ENCODE measurements around the gene CFAP65. TPM values are rescaled to one million over a fixed set of nuclear protein-coding genes. Genes with fewer than 3 reads are reported as not detected.

The CFAP65 gene
- polyA plus RNA-seq, 3 donors = not detected

DNA sequence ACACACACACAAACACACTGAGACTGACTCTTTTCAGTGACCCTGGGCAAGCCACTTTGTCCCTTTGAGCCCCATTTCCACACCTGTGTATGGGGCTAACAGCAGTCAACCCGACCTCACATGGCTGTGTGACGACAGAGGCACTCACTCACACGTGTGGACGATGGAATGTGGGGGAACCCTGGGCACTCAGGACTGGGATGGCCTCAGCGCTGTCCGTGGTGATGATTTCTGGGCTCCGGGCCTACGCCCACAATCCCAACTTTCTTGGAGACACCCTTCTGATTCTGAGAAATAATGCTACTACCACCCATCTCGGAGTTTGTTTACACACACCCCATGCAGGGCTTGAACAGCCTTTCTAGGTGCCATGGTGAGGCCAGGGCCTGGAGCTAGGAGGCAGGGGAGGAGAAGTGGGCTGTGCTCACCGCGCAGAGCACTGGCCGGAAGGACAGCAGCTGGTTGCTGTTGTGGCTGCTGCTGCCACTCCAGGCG is 49.6 kb downstream of the CFAP65 start:
- 5% methylated on average over 8 of the region's 13 CpGs for WGBS (ENCODE audit: insufficient coverage)
- peaks cover 91 to 100% (median 95%) of the 10 kb centered on the region in 3 donors for H3K27me3 Mint-ChIP-seq (ENCODE audit: low read depth in 3 of 3)

DNA sequence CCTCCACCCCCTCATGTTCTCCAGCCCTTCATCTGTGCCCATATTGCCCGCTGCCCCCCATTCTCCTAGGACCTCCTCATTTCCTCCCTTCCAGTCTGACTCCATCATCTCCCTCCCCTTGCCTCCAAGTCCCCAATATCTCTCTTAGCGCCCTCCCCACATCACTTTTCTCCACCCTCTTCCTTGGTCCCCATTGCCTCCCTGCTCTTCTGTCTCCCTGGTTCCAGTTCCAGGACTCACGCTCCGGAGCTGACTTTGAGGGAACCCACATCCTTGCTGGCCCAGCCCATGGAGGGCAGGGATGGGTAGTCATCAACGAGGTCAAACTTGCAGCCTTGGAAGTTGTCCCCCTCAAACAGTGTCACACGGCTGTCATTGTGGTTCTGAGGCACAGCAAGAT is 50.7 kb downstream of the CFAP65 start:
- Histone ChIP-seq H3K9me3 (replicated peaks in 1 of 2; ENCODE audit: control insufficient read depth in 1 of 2, insufficient read depth in 1 of 2, low read length in 2 of 2) (peaks cover 5 to 52% of the 10 kb centered on the region in 2 donors), H3K27ac (ENCODE audit: low read depth in 1 of 2, low read length in 2 of 2) (no peak overlapping the region), H4K20me1 (ENCODE audit: insufficient read depth, low read length) (no peaks in the 10 kb centered on the region), H3K27me3 (ENCODE audit: control insufficient read depth in 2 of 2, insufficient read depth in 2 of 2, low read length in 2 of 2) (peaks cover 88 to 100% of the 10 kb centered on the region in 2 donors), H3K36me3 (replicated peaks in 1 of 2; ENCODE audit: control insufficient read depth in 1 of 2, insufficient read depth in 2 of 2, low read length in 2 of 2) (no peaks in the 10 kb centered on the region), H3K79me2 (ENCODE audit: insufficient read depth, low read length) (no peaks in the 10 kb centered on the region), H3K4me1 (ENCODE audit: control insufficient read depth in 1 of 2, insufficient read depth in 2 of 2, low read length in 2 of 2) (peaks cover 0 to 8% of the 10 kb centered on the region in 2 donors), H3K4me2 (replicated peaks; ENCODE audit: extremely low read depth, low read length, poor library complexity, severe bottlenecking) (no peak overlapping the region), H3K9ac (ENCODE audit: insufficient read depth, low read length, poor library complexity, severe bottlenecking) (no peak overlapping the region), H2AFZ (ENCODE audit: insufficient read depth, low read depth, low read length, poor library complexity, severe bottlenecking) (no peak overlapping the region), H3K4me3 (replicated peaks in 1 of 3; ENCODE audit: low read depth in 2 of 3, low read length in 3 of 3) (no peak overlapping the region)
- Mint-ChIP-seq H3K4me3 (peak overlapping the region in 1 of 2 donors; percentile 53), H3K27me3 (ENCODE audit: low read depth in 3 of 3) (peaks cover 92 to 100% (median 95%) of the 10 kb centered on the region in 3 donors), H3K4me1 (peaks cover 7% of the 10 kb centered on the region), H3K9me3 (peaks cover 0 to 30% (median 7%) of the 10 kb centered on the region in 7 donors), H3K36me3 (peaks cover 0 to 2% of the 10 kb centered on the region in 2 donors), H3K27ac (no peak overlapping the region)
- TF ChIP-seq, protein P1, sequence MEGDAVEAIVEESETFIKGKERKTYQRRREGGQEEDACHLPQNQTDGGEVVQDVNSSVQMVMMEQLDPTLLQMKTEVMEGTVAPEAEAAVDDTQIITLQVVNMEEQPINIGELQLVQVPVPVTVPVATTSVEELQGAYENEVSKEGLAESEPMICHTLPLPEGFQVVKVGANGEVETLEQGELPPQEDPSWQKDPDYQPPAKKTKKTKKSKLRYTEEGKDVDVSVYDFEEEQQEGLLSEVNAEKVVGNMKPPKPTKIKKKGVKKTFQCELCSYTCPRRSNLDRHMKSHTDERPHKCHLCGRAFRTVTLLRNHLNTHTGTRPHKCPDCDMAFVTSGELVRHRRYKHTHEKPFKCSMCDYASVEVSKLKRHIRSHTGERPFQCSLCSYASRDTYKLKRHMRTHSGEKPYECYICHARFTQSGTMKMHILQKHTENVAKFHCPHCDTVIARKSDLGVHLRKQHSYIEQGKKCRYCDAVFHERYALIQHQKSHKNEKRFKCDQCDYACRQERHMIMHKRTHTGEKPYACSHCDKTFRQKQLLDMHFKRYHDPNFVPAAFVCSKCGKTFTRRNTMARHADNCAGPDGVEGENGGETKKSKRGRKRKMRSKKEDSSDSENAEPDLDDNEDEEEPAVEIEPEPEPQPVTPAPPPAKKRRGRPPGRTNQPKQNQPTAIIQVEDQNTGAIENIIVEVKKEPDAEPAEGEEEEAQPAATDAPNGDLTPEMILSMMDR (IDR thresholded peaks at IDR 0.05) = no peak
- intact Hi-C loops (cut with micrococcal nuclease) = loop anchor here in 1 of 2 donors (10.0 kb wide), 1 partner anchor 164 kb away; no protein-coding TSS in a partner anchor
- WGBS (ENCODE audit: insufficient coverage) = 9% methylated on average over 5 of the region's 6 CpGs
- no peak for DNase-seq

More for the DNA sequence above, 49.6 kb downstream of the CFAP65 start:
- Histone ChIP-seq H3K4me1 (ENCODE audit: control insufficient read depth in 1 of 2, insufficient read depth in 2 of 2, low read length in 2 of 2) (peaks cover 3 to 13% of the 10 kb centered on the region in 2 donors), H3K4me2 (replicated peaks; ENCODE audit: extremely low read depth, low read length, poor library complexity, severe bottlenecking) (no peak overlapping the region), H3K9ac (ENCODE audit: insufficient read depth, low read length, poor library complexity, severe bottlenecking) (no peak overlapping the region), H4K20me1 (ENCODE audit: insufficient read depth, low read length) (no peaks in the 10 kb centered on the region), H3K9me3 (replicated peaks in 1 of 2; ENCODE audit: control insufficient read depth in 1 of 2, insufficient read depth in 1 of 2, low read length in 2 of 2) (peaks cover 5 to 43% of the 10 kb centered on the region in 2 donors), H3K27me3 (ENCODE audit: control insufficient read depth in 2 of 2, insufficient read depth in 2 of 2, low read length in 2 of 2) (peaks cover 80 to 100% of the 10 kb centered on the region in 2 donors), H2AFZ (ENCODE audit: insufficient read depth, low read depth, low read length, poor library complexity, severe bottlenecking) (no peak overlapping the region), H3K36me3 (replicated peaks in 1 of 2; ENCODE audit: control insufficient read depth in 1 of 2, insufficient read depth in 2 of 2, low read length in 2 of 2) (no peaks in the 10 kb centered on the region), H3K4me3 (replicated peaks in 1 of 3; ENCODE audit: low read depth in 2 of 3, low read length in 3 of 3) (no peak overlapping the region), H3K79me2 (ENCODE audit: insufficient read depth, low read length) (no peaks in the 10 kb centered on the region), H3K27ac (ENCODE audit: low read depth in 1 of 2, low read length in 2 of 2) (no peak overlapping the region)
- peaks cover 13% of the 10 kb centered on the region for H3K4me1 Mint-ChIP-seq
- peaks cover 0 to 31% (median 7%) of the 10 kb centered on the region in 7 donors for H3K9me3 Mint-ChIP-seq
- H3K27ac Mint-ChIP-seq = no peak overlapping the region
- H3K4me3 Mint-ChIP-seq = peak overlapping the region in 1 of 2 donors; percentile 61
- DNase-seq = no peak
- H3K36me3 Mint-ChIP-seq = peaks cover 0 to 2% of the 10 kb centered on the region in 2 donors
- intact Hi-C loops (cut with micrococcal nuclease) = loop anchor here in 1 of 2 donors (10.0 kb wide), 1 partner anchor 163 kb away; no protein-coding TSS in a partner anchor
- TF ChIP-seq, protein P1 (IDR thresholded peaks at IDR 0.05) = no peak
